GM21526 (cell line): ENCODE measurements around the gene MLIP.
"Not testable (repeated sequence)": the region's sequence is repeated elsewhere in the genome, so short reads cannot be mapped to it uniquely, and the experiment has no call there.

Source experiments
- ATAC-seq: cut with Tn5 transposase; IDR thresholded peaks from one replicate; pipeline ENCODE4 v1.9.1; 2021; ENCODE audit warnings: moderate library complexity; ENCODE audit not compliant: unreplicated experiment, low FRiP score

Gene MLIP

DNA sequence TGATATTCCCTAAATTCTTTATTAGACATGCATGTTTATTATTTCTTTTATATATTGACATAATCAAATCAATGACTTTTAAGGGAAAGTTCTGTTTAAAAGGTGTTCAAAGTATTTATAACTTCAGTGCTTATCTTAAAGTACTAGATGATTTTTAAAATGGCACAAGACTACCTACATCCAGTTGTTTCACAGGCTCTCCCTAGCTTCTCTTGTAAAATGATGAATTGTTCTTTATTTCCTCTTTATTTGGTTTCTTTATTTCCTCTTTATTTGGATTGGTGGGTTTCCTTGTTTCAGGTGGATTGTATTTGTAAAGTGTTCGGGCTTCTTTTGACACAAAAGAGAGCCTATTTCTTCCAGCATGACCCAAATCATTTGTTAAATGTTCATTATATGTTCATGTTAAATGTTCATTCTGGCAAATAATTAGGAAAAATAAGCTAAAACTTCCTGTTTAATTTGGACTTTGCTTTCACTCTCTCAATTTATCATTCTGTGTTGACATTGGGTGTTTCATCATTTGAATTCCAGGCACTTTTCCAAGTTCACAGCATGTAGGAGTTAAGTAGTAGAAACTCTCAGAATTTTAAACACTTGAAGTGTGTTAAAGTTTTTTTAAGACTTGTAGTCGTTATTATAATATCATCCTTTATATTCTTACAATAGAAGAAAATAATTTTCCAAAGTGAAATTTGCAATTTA, 24.6 kb downstream of the MLIP start:
- no peak for ATAC-seq

DNA sequence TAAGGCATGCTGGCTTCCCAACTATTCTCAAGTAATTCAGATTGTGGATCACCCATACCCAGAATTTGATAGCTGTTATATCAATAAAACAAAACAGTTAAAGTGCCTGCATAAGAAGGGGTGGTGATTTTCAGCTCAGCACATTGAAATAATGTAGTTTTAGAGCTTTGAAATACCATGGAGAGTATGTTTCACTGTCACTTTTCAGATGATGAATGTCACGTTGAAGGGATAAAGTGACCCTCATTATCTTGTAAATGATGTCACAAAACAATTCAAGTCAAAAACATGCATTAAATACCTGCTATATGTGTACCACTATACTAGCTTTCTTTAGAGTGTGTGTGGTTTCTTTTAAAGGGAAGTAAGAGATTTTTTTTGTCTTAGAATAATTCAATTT, 27.6 kb downstream of the MLIP start:
- ATAC-seq = no peak

- ATAC-seq = no peak
Observed at GRCh38 chr6:54140811-54141210, 29.6 kb downstream of the MLIP start.

GRCh38 chr6:54142889-54143519, 31.8 kb downstream of the MLIP start:
- no peak for ATAC-seq

GRCh38 chr6:54151861-54152260, 40.6 kb downstream of the MLIP start:
- ATAC-seq = no peak

DNA sequence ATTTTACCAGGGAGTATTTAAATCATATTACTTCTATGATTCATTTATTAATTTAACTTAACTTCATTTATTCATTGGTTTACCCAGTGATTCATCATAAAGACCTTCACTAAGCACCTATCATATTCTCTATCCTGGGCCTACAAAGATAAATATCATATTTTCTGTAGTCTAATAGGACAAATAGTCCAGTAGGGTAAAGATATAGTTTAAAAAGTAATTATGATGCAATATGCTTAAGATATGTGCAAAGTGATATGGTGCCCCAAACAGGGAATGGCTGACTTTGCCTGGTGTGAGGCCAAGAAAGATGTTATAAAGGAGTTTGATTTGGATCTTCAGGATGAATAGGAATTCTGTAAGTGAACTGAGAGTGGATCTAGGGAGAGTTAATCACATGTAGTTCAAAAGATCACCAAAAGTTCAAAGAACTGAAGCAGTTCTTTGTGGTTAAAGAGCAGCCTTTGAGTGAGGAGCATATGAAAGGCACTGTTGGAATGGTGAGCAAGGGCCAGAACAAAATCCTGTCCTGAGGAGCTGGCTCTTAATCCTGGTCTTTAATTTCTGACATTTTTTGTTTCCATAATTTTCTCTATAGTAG, 45.5 kb downstream of the MLIP start:
- ATAC-seq = no peak

DNA sequence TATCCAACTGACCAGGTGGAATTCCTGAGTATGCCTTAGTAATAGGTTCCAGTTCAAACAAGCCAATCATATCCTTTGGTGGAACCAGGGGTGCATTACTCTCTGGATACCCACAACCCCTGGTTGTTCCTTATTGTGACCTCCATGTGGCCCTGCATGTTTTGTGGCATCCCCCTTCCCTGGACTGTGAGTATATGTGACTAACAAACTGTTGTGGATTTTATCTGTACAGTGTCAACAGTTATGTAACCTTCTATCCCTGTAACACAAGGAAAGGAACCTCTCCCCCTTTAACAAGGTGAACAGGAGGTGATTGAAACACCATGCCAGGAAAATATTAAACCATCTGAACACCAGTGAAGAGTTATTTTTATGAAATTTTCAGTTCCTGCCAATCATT, 46.2 kb downstream of the MLIP start:
- ATAC-seq = no peak

GRCh38 chr6:54173089-54173488, 61.8 kb downstream of the MLIP start:
- no peak for ATAC-seq

GRCh38 chr6:54179152-54179551, 67.9 kb downstream of the MLIP start:
- no peak for ATAC-seq

DNA sequence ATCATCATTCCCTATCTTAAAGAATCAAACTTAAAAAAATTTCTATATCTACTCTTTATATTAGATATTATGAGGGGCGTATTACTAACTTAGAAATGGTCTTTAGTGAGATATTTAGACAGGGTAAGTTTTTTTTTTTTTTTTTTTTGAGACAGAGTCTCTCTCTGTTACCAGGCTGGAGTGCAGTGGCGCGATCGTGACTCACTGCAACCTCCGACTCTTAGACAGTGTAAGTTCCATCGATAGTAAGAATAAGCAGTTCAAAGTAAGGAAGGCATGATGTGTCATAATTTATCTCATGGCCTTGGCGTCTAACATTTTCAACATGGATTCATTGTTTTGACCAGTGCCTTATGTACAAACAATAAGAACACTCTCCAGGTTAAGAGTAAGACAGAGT, 72.4 kb downstream of the MLIP start:
- ATAC-seq = no peak

GRCh38 chr6:54185885-54186284, 74.6 kb downstream of the MLIP start:
- ATAC-seq = no peak

- ATAC-seq = no peak
Observed at GRCh38 chr6:54188846-54189245, 77.6 kb downstream of the MLIP start.

GRCh38 chr6:54191461-54191860, 80.2 kb downstream of the MLIP start:
- ATAC-seq = no peak

DNA sequence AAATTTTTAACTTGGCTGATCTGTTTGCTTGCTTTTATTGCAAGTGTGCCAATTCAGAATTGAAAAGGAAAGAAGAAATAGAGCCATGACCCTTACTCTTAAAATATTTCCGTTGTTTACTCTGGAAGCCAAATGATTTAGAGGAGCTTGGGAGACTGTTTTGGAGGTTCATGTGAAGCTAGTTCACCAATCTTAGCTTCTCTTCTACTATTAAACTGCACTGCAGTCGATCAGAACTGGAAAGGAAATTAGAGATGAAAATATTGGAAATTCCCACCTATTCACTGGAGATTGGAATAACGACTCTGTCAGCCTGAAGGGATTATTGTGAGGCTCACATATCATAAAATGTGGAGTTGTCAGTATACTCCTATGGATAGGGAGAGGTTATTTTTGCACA, 81.8 kb downstream of the MLIP start:
- no peak for ATAC-seq

GRCh38 chr6:54193560-54193959, 82.3 kb downstream of the MLIP start:
- no peak for ATAC-seq

DNA sequence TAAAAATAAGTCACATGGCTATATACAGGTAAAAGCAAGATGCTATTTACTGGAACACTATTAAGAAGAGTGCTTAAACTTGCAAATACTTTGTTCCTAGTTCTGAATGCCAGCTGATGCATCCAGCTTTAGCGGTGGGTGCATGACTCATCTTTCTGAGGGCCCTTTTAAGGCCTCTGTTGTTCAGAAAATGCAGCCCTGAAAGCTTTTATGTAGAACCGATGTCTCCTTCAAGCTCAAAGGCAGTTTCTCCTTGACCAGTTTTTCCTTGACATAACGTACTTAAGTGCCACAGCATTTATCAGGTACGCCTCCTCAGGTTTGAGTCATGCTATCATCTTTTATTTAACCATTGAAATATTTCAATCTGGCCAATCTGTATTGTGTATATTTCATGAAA, 82.8 kb downstream of the MLIP start:
- no peak for ATAC-seq

DNA sequence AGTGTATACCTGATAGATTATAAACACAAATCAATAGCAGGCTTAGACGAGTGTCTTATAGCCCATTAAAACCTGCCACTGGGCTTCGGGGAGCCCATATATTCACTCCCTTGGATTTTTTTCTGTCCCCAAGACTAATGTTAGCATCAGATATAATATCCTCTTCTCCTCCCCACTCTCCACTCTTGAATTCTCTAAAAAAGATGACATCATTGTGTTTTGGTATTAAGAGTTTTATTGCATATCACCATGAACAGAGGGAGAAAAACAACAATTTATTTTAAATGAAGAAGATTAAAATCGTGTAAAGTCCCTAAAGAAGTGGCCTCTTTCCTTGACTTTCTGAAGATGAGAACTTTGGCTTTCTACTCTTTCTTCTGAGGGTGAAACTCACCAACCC, 84.4 kb downstream of the MLIP start:
- no peak for ATAC-seq

- no peak for ATAC-seq
Observed at GRCh38 chr6:54196905-54197304, 85.7 kb downstream of the MLIP start.

DNA sequence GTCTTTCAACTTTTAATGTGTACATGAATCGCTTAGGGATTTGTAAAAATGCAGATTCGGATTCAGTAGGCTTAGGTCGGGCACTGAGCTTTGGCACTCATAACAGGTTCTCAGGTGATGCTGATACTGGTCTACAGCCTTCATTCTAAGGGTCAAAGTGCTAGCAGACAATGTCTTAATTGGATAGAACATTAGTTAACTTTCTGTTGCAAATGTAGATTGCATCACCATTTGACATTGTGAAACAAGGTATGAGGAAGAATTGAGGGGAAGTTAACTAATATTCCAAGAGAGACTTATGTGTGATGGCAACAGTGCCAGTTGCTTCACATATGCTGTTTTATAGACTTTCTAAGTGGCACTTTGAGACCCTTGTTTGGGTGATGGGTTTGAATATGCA, 86.9 kb downstream of the MLIP start:
- no peak for ATAC-seq

- ATAC-seq = not testable (repeated sequence)
Observed at GRCh38 chr6:54203474-54204035, 92.3 kb downstream of the MLIP start.

DNA sequence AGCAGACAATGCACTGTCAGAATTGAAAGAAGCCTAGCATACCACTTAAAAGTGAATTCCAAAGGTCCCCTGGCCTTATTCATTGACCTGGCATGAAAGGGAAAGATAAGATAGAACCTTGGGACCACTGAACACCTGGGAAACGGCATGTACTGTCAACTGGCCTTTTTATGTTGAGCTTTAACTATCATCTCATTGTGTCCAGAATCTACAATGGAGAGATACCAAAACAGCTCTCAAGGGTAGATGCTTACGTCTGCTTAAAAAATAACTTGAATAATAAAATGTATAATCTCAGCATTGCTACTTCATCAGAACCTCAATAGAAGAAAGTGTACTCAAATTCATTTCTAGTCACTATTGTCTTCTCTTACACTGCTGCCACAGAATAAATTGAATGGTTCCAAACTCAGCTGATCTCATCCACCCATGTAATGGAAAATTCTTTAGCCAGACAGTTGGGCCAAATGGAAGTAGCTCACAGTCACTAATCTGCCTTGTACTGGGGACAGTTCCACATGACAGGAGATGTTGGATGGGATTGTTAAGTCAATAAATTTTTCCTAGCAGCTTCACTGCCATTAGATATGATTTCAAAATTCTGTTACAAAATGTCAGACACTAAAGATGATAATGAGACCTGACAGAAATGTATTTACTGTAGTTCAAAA, 93.8 kb downstream of the MLIP start:
- no peak for ATAC-seq
